Measurements from ENCODE around the gene CHST11.

GRCh38 chr12:104710940-104711689, 254.4 kb downstream of the CHST11 start:
- TF ChIP-seq CTCF (IDR thresholded peaks at IDR 0.05; ENCODE audit: low read depth, low read length, poor library complexity, severe bottlenecking), result no peak
- TF ChIP-seq EZH2phosphoT487 (IDR thresholded peaks at IDR 0.05; ENCODE audit: borderline replicate concordance, low read length), result no peak

All from DOHH2 (cell line).